CD4-positive, alpha-beta T cell (primary cell): ENCODE measurements around the gene RCL1. TPM values are rescaled to one million over a fixed set of nuclear protein-coding genes. Genes with fewer than 3 reads are reported as not detected.

Experiments used
- ATAC-seq: fragments of 200-7000 bp; cut with Tn5 transposase; one replicate; pipeline ENCODE4 v1.10.0; 2022; ENCODE audit warnings: mild to moderate bottlenecking; ENCODE audit not compliant: poor library complexity
- CTCF ChIA-PET: fragments of 350-600 bp; sonication (Branson Sonifier 250); formaldehyde crosslinking; loops from one replicate; lab custom pipeline; 2021; ENCODE audit warnings: antibody characterized with exemption, inconsistent platforms; lab: Charles Lee
- POLR2A ChIA-PET: fragments of 350-600 bp; sonication (Branson Sonifier 250); formaldehyde crosslinking; loops from one replicate; lab custom pipeline; 2021; ENCODE audit warnings: antibody characterized with exemption, inconsistent platforms; lab: Charles Lee
- DNase-seq, 14 experiments: peaks; one replicate each; pipeline ENCODE4 v3.0.0-alpha.2; 2013 to 2020; ENCODE audit warnings: mixed read lengths in 2 of 14
- H3K27ac ChIP-seq, 2 donors: one replicate each; pipeline versions ENCODE4 v1.5.1 to v1.7.0; 2013; ENCODE audit warnings: low read length in 2 of 2, low read depth in 1 of 2, mild to moderate bottlenecking in 1 of 2
- H3K27me3 ChIP-seq, 2 experiments: 1 replicate in 1 of 2; 2 replicates in 1 of 2; pipeline versions ENCODE4 v1.6.1 to v1.7.0; 2013; ENCODE audit warnings: low read length in 2 of 2, control low read depth in 1 of 2, mild to moderate bottlenecking in 1 of 2, moderate library complexity in 1 of 2; ENCODE audit not compliant: insufficient read depth in 2 of 2, control insufficient read depth in 1 of 2
- H3K36me3 ChIP-seq: one replicate; pipeline ENCODE4 v1.6.1; 2013; ENCODE audit warnings: low read length, control low read depth; ENCODE audit not compliant: insufficient read depth
- H3K4me1 ChIP-seq: one replicate; pipeline ENCODE4 v1.6.1; 2013; ENCODE audit warnings: low read length, control low read depth; ENCODE audit not compliant: insufficient read depth
- H3K4me3 ChIP-seq: one replicate; pipeline ENCODE4 v1.5.1; 2013; ENCODE audit warnings: mild to moderate bottlenecking, low read length, moderate library complexity
- H3K9me3 ChIP-seq, 2 experiments: 1 replicate in 1 of 2; 2 replicates in 1 of 2; pipeline versions ENCODE4 v1.6.1 to v1.7.0; 2013; ENCODE audit warnings: low read length in 2 of 2, mild to moderate bottlenecking in 2 of 2, control low read depth in 1 of 2, moderate library complexity in 1 of 2; ENCODE audit not compliant: control insufficient read depth in 1 of 2, insufficient read depth in 1 of 2
- H3K27ac Mint-ChIP-seq: one replicate; pipeline ENCODE4 v1.8.0; 2020; ENCODE audit warnings: mixed read lengths
- H3K27me3 Mint-ChIP-seq: one replicate; pipeline ENCODE4 v1.8.0; 2021; ENCODE audit warnings: mixed read lengths
- H3K36me3 Mint-ChIP-seq: one replicate; pipeline ENCODE4 v1.8.0; 2021; ENCODE audit warnings: low read depth, mixed read lengths
- H3K4me1 Mint-ChIP-seq: one replicate; pipeline ENCODE4 v1.8.0; 2021; ENCODE audit warnings: low read depth, mixed read lengths
- H3K4me3 Mint-ChIP-seq: one replicate; pipeline ENCODE4 v1.8.0; 2020; ENCODE audit warnings: mild to moderate bottlenecking, mixed read lengths
- H3K9me3 Mint-ChIP-seq: one replicate; pipeline ENCODE4 v1.8.0; 2020; ENCODE audit warnings: mixed read lengths
- CTCF ChIP-seq: fragments of 200-600 bp; IDR thresholded peaks from one replicate; pipeline ENCODE4 v1.8.0; 2022; ENCODE audit warnings: antibody characterized with exemption, mild to moderate bottlenecking
- intact Hi-C, 2 experiments: fragments of 100-400 bp; cut with DNase I in 1 of 2; cut with micrococcal nuclease in 1 of 2; formaldehyde crosslinking; loops; one replicate each; pipeline versions ENCODE4 v1.15.1 to v1.9.0; 2023 to 2025; cut with DNase I, micrococcal nuclease
- total RNA-seq, 174 experiments: library from RNA in 2 of 174; stranded (reverse) in 2 of 174; gene quantifications; one replicate each; pipeline ENCODE4 v1.2.3 and lab custom pipeline; 2021 to 2026

Gene RCL1
- total RNA-seq, 2 experiments from 2014 or later, result 33.8 to 35.5 TPM

GRCh38 chr9:4810565-4810964, 17.8 kb downstream of the RCL1 start:
- no peaks in the 10 kb centered on the region for H3K27me3 Mint-ChIP-seq
- Histone ChIP-seq H3K27me3 (no peaks in the 10 kb centered on the region), H3K9me3 (peaks cover 15 to 17% of the 10 kb centered on the region in 2 experiments), H3K27ac (no peak overlapping the region), H3K36me3 (no peaks in the 10 kb centered on the region), H3K4me1 (no peaks in the 10 kb centered on the region), H3K4me3 (no peak overlapping the region)
- CTCF ChIA-PET, result interaction anchor here (1.4 kb wide), 1 partner anchor 13 kb away, joined by 3 read pairs; no protein-coding TSS in a partner anchor
- ATAC-seq (no peak), DNase-seq (no peak)
- peaks cover 84% of the 10 kb centered on the region for H3K36me3 Mint-ChIP-seq
- H3K27ac Mint-ChIP-seq, result no peak overlapping the region
- no peak overlapping the region for H3K4me3 Mint-ChIP-seq
- H3K4me1 Mint-ChIP-seq, result peaks cover 52% of the 10 kb centered on the region
- H3K9me3 Mint-ChIP-seq, result peaks cover 27% of the 10 kb centered on the region
- POLR2A ChIA-PET, result no interaction called here
- intact Hi-C loops, result no loop called here
- no peak for TF ChIP-seq CTCF

GRCh38 chr9:4811824-4812223, 19.1 kb downstream of the RCL1 start:
- CTCF ChIA-PET, result interaction anchor here (0.6 to 1.4 kb wide), 2 partner anchors 15 to 1326 kb away, joined by 3 read pairs; no protein-coding TSS in a partner anchor

GRCh38 chr9:4812858-4813257, 20.1 kb downstream of the RCL1 start:
- peaks cover 50% of the 10 kb centered on the region for H3K4me1 Mint-ChIP-seq
- ChIA-PET CTCF (interaction anchor here (0.6 kb wide), 1 partner anchor 1120 kb away, joined by 3 read pairs; no protein-coding TSS in a partner anchor), POLR2A (no interaction called here)
- H3K9me3 Mint-ChIP-seq, result peaks cover 13% of the 10 kb centered on the region
- Histone ChIP-seq H3K27ac (no peak overlapping the region), H3K36me3 (no peaks in the 10 kb centered on the region), H3K27me3 (no peaks in the 10 kb centered on the region), H3K9me3 (peaks cover 0 to 6% of the 10 kb centered on the region in 2 experiments), H3K4me1 (no peaks in the 10 kb centered on the region), H3K4me3 (no peak overlapping the region)
- intact Hi-C loops, result no loop called here
- H3K27ac Mint-ChIP-seq, result no peak overlapping the region
- no peak for ATAC-seq
- peaks cover 68% of the 10 kb centered on the region for H3K36me3 Mint-ChIP-seq
- no peaks in the 10 kb centered on the region for H3K27me3 Mint-ChIP-seq
- DNase-seq, result no peak
- no peak overlapping the region for H3K4me3 Mint-ChIP-seq
- no peak for TF ChIP-seq CTCF

More at GRCh38 chr9:4811824-4812223, 19.1 kb downstream of the RCL1 start:
- Histone ChIP-seq H3K27me3 (no peaks in the 10 kb centered on the region), H3K4me1 (no peaks in the 10 kb centered on the region), H3K4me3 (no peak overlapping the region), H3K27ac (no peak overlapping the region), H3K9me3 (peaks cover 4 to 10% of the 10 kb centered on the region in 2 experiments), H3K36me3 (no peaks in the 10 kb centered on the region)
- no peak for TF ChIP-seq CTCF
- H3K27me3 Mint-ChIP-seq, result no peaks in the 10 kb centered on the region
- ATAC-seq, result no peak
- H3K9me3 Mint-ChIP-seq, result peaks cover 19% of the 10 kb centered on the region
- no peak overlapping the region for H3K27ac Mint-ChIP-seq
- POLR2A ChIA-PET, result interaction anchor here (0.7 kb wide), 1 partner anchor 130 kb away, joined by 4 read pairs; no protein-coding TSS in a partner anchor
- peaks cover 55% of the 10 kb centered on the region for H3K4me1 Mint-ChIP-seq
- no peak for DNase-seq
- intact Hi-C loops, result no loop called here
- no peak overlapping the region for H3K4me3 Mint-ChIP-seq
- H3K36me3 Mint-ChIP-seq, result peaks cover 76% of the 10 kb centered on the region
